Measurements from ENCODE around the gene HDAC3.
A peak's percentile ranks its signal among the peaks of the same experiment; 100 is the strongest.

Gene HDAC3

DNA sequence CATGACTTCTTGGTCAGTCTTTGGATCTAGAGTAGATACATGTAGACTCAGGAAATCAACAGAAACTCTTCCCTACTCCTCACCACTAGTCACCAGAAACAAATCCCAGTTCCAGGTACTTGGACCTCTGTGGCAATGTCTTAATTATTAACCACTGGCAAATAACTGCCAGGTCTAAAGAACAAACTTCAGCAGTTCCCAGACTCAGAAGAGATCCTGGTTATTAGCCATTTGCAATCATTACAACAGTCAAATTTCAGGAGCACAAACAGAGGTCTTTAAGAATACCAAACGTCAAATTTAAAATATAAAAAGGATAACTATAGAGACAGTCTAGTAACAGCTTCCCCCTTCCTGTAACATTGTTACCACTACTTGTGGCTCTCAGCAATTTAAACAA is 28.1 kb downstream of the HDAC3 start:
- TF ChIP-seq, protein P1, sequence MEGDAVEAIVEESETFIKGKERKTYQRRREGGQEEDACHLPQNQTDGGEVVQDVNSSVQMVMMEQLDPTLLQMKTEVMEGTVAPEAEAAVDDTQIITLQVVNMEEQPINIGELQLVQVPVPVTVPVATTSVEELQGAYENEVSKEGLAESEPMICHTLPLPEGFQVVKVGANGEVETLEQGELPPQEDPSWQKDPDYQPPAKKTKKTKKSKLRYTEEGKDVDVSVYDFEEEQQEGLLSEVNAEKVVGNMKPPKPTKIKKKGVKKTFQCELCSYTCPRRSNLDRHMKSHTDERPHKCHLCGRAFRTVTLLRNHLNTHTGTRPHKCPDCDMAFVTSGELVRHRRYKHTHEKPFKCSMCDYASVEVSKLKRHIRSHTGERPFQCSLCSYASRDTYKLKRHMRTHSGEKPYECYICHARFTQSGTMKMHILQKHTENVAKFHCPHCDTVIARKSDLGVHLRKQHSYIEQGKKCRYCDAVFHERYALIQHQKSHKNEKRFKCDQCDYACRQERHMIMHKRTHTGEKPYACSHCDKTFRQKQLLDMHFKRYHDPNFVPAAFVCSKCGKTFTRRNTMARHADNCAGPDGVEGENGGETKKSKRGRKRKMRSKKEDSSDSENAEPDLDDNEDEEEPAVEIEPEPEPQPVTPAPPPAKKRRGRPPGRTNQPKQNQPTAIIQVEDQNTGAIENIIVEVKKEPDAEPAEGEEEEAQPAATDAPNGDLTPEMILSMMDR (IDR thresholded peaks at IDR 0.05; ENCODE audit: low read depth, low read length, missing control alignments) = no peak
- H3K4me3 ChIP-seq (replicated peaks; ENCODE audit: low read depth, low read length) = no peak overlapping the region
- no peak for DNase-seq (ENCODE audit: extremely low read depth, low read depth)

DNA sequence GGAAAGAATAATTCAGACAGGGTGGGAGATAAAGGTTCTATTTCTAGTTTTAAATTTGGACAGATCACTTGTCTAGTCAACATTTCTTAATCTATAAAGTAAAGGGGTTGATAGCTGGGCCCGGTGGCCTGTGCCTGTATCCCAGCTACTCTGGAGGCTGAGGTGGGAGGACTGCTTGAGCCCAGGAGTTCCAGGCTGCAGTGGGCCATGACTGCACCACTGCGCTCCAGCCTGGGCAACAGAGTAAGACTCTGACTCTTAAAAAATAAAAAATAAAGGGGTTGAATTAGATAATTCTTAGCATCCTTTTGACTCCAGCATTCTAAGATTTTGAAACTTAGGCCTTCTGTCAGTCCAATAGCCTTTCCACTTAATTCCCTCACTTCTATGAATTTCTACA is 28.6 kb downstream of the HDAC3 start:
- DNase-seq (ENCODE audit: extremely low read depth, low read depth) = no peak
- H3K4me3 ChIP-seq (replicated peaks; ENCODE audit: low read depth, low read length) = no peak overlapping the region
- TF ChIP-seq, protein P1 (IDR thresholded peaks at IDR 0.05; ENCODE audit: low read depth, low read length, missing control alignments) = no peak

DNA sequence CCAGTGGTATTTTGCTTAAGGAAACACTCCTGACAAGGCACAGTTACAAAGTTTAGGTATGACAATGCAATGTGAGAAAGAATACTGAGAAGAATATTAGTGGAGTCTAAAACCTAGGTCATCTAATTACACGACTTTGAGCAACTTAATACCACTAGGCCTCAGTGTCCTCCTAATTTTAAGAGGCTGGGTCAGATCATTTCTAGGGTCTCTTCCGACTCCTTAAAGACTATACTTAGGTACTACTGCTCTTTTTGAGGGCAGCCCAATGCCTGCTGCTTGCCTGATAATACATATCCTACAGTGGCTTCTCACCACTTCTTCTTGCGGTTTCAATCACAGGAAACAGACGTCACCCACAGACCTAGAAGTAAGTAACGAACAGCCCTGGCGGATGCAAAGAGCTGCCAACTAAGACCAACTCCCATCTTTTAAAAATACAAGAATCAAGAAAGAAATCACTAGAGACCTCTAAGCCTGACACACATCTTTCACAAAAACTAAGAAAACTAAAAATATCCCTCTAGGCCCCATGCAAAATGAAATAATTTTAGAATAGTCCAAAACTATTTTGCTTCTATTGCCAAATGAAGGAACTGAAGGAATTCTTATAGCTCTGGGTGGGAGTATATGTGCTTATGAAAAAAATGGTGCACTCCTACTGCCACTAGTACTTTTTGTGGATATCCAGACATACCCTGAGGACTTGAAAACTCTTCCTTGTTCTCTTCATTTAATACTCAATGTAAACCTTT is 30.9 kb downstream of the HDAC3 start:
- DNase-seq (ENCODE audit: extremely low read depth, low read depth) = no peak
- no peak overlapping the region for H3K4me3 ChIP-seq (replicated peaks; ENCODE audit: low read depth, low read length)
- TF ChIP-seq, protein P1 (IDR thresholded peaks at IDR 0.05; ENCODE audit: low read depth, low read length, missing control alignments) = no peak

DNA sequence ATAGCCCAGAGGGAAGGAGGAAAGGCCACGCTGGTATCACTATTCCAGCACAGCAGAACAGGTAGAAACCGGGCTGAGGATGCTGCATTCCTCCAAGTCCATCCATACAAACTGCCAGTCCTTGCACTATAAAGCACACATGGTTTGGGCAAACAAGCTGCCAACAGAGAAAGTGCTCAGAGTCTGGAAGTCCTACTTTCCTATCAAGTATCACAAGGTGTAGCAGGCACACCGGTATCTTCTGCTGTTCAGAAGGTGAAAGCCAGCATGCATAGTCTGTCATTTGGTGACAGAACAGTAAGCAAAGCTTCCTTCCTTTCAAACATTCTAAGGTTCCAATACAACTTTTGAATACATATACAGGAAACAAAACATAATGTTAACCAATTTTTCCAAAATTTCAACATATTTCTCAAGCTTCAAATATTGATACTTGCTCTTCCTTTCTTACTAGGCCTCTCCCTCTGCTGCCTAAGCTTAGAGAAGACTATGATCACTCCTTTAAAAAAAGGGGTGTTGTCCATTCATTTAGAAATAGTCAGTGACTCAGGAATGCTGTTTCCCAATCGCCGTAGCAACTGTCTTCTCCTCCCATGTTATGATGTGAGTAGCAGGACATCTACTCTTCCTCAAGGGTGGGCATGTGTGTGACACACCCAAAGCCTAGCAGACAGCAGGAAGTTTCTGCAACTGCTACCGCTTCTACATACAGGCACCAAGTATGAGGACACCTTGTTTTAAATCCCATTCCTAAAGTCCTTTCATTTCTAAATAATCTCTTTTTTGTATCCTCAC is 32.5 kb downstream of the HDAC3 start:
- TF ChIP-seq, protein P1 (IDR thresholded peaks at IDR 0.05; ENCODE audit: low read depth, low read length, missing control alignments) = no peak
- peak; percentile 87 for DNase-seq (ENCODE audit: extremely low read depth, low read depth)
- H3K4me3 ChIP-seq (replicated peaks; ENCODE audit: low read depth, low read length) = no peak overlapping the region

DNA sequence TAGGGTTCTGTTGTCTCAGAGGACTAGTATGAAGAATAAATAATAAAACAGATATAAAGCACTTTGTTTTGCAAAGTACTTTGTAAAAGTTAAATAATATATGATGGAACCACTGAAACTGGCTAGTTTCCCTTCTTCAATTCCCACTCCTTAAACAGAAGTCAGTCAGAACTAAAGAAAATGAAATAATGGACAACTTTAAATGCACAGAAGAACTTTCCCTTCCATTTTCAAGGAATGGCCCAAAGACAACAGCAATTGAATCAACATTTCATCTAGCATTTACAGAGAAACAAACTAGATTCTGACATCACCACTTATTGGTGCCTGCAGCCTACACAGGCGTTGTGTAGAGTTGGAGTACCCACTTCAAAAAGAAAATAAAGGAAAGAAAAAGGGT is 34.0 kb downstream of the HDAC3 start:
- TF ChIP-seq, protein P1 (IDR thresholded peaks at IDR 0.05; ENCODE audit: low read depth, low read length, missing control alignments) = no peak
- H3K4me3 ChIP-seq (replicated peaks; ENCODE audit: low read depth, low read length) = no peak overlapping the region

DNA sequence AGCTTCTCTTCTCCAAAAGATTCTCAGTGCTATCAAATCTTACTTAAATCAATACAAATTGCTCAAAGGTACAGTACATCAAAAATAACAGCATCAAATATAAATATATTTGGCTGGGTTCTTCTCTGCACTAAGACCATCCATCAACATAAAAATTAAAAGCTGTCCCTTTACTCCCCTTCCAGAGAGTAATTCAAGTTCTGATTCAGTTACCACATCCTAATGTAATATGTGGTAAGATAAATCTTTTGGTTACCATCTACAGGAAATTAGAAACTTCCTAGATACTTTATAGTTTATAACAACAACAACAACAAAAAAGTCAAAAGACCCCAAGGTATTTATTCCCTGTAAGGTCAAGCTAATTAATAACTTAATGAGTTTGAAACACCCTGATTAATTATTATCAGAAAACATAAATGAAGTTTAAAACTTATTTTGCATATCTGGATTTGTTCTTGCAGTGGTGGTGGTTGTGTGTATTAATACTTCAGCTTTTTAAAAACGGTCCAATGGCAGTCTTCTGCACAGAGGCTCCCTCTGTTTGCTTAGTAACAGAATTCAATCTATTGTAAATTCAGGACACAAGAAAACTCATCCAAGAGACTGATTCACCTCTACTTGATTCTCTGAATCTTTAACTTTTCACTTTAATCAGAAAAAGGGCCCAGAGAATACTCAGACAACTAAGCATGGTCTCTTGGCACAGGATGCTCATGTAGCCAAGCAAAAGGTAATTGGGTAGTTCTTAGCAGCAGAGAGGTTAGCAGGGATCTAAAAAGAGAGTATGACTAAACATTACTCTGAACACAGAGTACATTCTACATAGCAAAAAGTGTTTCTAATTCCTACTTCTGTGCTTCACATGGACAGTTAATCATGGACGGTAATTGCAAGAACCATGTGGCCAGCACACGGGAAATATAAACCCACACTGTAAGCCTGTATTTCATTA is 38.0 kb downstream of the HDAC3 start:
- DNase-seq (ENCODE audit: extremely low read depth, low read depth) = no peak
- TF ChIP-seq, protein P1 (IDR thresholded peaks at IDR 0.05; ENCODE audit: low read depth, low read length, missing control alignments) = no peak
- no peak overlapping the region for H3K4me3 ChIP-seq (replicated peaks; ENCODE audit: low read depth, low read length)

More for the DNA sequence above, 34.0 kb downstream of the HDAC3 start:
- DNase-seq (ENCODE audit: extremely low read depth, low read depth) = no peak
